Keratinocyte (primary cell): ENCODE data around the gene ERCC6L2.

ENCODE experiments used
- CTCF ChIP-seq, 3 experiments: IDR thresholded peaks in 1 of 3; conservative IDR thresholded peaks in 1 of 3; optimal IDR thresholded peaks in 1 of 3; 2 replicates in 2 of 3; 3 replicates in 1 of 3; pipeline versions ENCODE3 to v1.5.1; 2011; ENCODE audit warnings: low read length in 3 of 3, mild to moderate bottlenecking in 3 of 3, moderate library complexity in 2 of 3, control low read depth in 1 of 3, inconsistent platforms in 1 of 3; ENCODE audit not compliant: insufficient read depth in 2 of 3; ENCODE audit errors: extremely low read depth in 1 of 3
- EZH2 ChIP-seq: IDR thresholded peaks from one replicate; pipeline ENCODE4 v1.6.1; 2012; ENCODE audit warnings: inconsistent platforms, mild to moderate bottlenecking, low read length, moderate library complexity

GRCh38 chr9:95826183-95826838 lies 49.2 kb upstream of the ERCC6L2 start:
- no peak for TF ChIP-seq CTCF (optimal IDR thresholded peaks at IDR 0.05 in 1 of 3, IDR thresholded peaks at IDR 0.05 in 1 of 3, conservative IDR thresholded peaks at IDR 0.05 in 1 of 3; ENCODE audit: extremely low read depth in 1 of 3, insufficient read depth in 2 of 3, low read length in 3 of 3)
- TF ChIP-seq EZH2, result no peak
